ENCODE results near the gene RAB24. TPM values are rescaled to one million over a fixed set of nuclear protein-coding genes. Genes with fewer than 3 reads are reported as not detected.

The RAB24 gene
- polyA plus RNA-seq, 1 donor (not counting 4 experiments of a cell fraction or from before 2014, with no cell fraction given), result 22.4 TPM

DNA sequence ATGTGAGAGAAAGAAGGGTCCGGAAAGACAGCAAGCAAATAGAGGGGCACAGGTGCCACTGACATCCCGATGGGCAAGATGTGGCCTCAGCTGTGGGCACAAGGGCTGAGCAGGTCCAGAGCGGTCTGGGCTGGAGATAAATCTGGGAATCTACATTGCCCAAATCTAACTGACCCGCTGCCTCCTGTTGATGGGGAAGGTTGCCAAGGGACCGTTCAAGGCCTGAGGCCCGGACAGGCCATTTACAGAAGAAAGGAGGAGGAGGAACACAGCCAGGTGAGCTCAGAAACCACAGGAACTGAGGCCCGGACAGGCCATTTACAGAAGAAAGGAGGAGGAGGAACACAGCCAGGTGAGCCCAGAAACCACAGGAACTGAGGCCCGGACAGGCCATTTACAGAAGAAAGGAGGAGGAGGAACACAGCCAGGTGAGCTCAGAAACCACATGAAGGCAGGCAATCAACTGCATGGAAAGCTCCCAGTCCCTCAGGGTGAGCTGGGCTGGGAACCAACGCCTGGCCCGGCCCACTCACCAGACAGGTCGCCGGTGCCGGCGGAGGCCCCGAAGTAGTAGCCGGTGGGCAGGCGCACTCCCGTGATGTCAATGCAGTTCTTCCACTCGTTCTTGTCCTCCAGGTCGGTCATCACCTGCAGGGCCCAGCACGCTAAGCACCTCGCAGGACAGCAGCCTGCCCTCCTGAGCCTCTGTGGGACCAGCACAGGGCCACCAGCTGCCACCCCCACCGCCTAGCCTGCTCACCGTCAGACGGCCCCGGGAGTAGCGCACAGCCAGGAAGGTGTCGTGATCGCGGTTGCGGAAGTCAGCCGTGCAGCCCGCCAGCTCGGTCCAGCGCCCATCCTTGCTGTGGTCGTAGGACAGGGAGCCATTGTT lies 33.3 kb upstream of the RAB24 start:
- peaks cover 4% of the 10 kb centered on the region for H4K20me1 ChIP-seq (ENCODE audit: control insufficient read depth, extremely low read depth, insufficient read depth, low read length)
- H3K9me3 ChIP-seq (ENCODE audit: control insufficient read depth, low read depth, low read length), result no peaks in the 10 kb centered on the region
- TF ChIP-seq, protein P1, sequence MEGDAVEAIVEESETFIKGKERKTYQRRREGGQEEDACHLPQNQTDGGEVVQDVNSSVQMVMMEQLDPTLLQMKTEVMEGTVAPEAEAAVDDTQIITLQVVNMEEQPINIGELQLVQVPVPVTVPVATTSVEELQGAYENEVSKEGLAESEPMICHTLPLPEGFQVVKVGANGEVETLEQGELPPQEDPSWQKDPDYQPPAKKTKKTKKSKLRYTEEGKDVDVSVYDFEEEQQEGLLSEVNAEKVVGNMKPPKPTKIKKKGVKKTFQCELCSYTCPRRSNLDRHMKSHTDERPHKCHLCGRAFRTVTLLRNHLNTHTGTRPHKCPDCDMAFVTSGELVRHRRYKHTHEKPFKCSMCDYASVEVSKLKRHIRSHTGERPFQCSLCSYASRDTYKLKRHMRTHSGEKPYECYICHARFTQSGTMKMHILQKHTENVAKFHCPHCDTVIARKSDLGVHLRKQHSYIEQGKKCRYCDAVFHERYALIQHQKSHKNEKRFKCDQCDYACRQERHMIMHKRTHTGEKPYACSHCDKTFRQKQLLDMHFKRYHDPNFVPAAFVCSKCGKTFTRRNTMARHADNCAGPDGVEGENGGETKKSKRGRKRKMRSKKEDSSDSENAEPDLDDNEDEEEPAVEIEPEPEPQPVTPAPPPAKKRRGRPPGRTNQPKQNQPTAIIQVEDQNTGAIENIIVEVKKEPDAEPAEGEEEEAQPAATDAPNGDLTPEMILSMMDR (optimal IDR thresholded peaks at IDR 0.05 in 1 of 3, IDR thresholded peaks at IDR 0.05 in 1 of 3, conservative IDR thresholded peaks at IDR 0.05 in 1 of 3; ENCODE audit: extremely low read depth in 1 of 3, insufficient read depth in 2 of 3, low read length in 3 of 3), result no peak
- TF ChIP-seq EZH2 (IDR thresholded peaks at IDR 0.05; ENCODE audit: low read length), result no peak
- FAIRE-seq (no peak), DNase-seq (ENCODE audit: low read depth, low spot score) (no peak)
- peaks cover 34 to 35% of the 10 kb centered on the region in 2 experiments for H3K36me3 ChIP-seq (ENCODE audit: control insufficient read depth in 2 of 2, extremely low read depth in 1 of 2, insufficient read depth in 2 of 2, low read length in 2 of 2)
- no peak overlapping the region for H3K9ac ChIP-seq (ENCODE audit: control insufficient read depth, extremely low read depth, insufficient read depth, low read length)
- H3K27ac ChIP-seq (ENCODE audit: control insufficient read depth, insufficient read depth, low read length), result no peak overlapping the region
- H2AFZ ChIP-seq (ENCODE audit: control insufficient read depth, low read length), result no peak overlapping the region
- H3K4me2 ChIP-seq (ENCODE audit: control insufficient read depth, extremely low read depth, insufficient read depth, low read depth, low read length), result no peak overlapping the region
- no peaks in the 10 kb centered on the region for H3K27me3 ChIP-seq (ENCODE audit: control insufficient read depth, extremely low read depth, insufficient read depth, low read length)
- dilution Hi-C loops (cut with MboI; ENCODE audit: extremely low pct_ligation_motif_present, low sequenced_read_pairs), result no loop called here
- peaks cover 22% of the 10 kb centered on the region for H3K79me2 ChIP-seq (ENCODE audit: control insufficient read depth, insufficient read depth, low read length)
- no peaks in the 10 kb centered on the region for H3K4me1 ChIP-seq (ENCODE audit: control insufficient read depth, extremely low read depth, insufficient read depth, low read length)
- no peaks in the 10 kb centered on the region for H3K9me1 ChIP-seq (ENCODE audit: control insufficient read depth, extremely low read depth, insufficient read depth, low read length)
- H3K4me3 ChIP-seq (ENCODE audit: control insufficient read depth in 2 of 3, extremely low read depth in 1 of 3, insufficient read depth in 2 of 3, low read depth in 1 of 3, low read length in 3 of 3), result no peak overlapping the region

GRCh38 chr5:177336112-177336511 lies 32.6 kb upstream of the RAB24 start:
- Histone ChIP-seq H3K4me1 (ENCODE audit: control insufficient read depth, extremely low read depth, insufficient read depth, low read length) (no peaks in the 10 kb centered on the region), H3K9me3 (ENCODE audit: control insufficient read depth, low read depth, low read length) (no peaks in the 10 kb centered on the region), H3K79me2 (ENCODE audit: control insufficient read depth, insufficient read depth, low read length) (peaks cover 15% of the 10 kb centered on the region), H3K4me2 (ENCODE audit: control insufficient read depth, extremely low read depth, insufficient read depth, low read depth, low read length) (no peak overlapping the region), H3K9ac (ENCODE audit: control insufficient read depth, extremely low read depth, insufficient read depth, low read length) (no peak overlapping the region), H3K27ac (ENCODE audit: control insufficient read depth, insufficient read depth, low read length) (no peak overlapping the region), H4K20me1 (ENCODE audit: control insufficient read depth, extremely low read depth, insufficient read depth, low read length) (peaks cover 4% of the 10 kb centered on the region), H3K36me3 (ENCODE audit: control insufficient read depth in 2 of 2, extremely low read depth in 1 of 2, insufficient read depth in 2 of 2, low read length in 2 of 2) (peaks cover 39% of the 10 kb centered on the region in 2 experiments), H3K27me3 (ENCODE audit: control insufficient read depth, extremely low read depth, insufficient read depth, low read length) (no peaks in the 10 kb centered on the region), H2AFZ (ENCODE audit: control insufficient read depth, low read length) (no peak overlapping the region), H3K4me3 (ENCODE audit: control insufficient read depth in 2 of 3, extremely low read depth in 1 of 3, insufficient read depth in 2 of 3, low read depth in 1 of 3, low read length in 3 of 3) (no peak overlapping the region), H3K9me1 (ENCODE audit: control insufficient read depth, extremely low read depth, insufficient read depth, low read length) (no peaks in the 10 kb centered on the region)
- no peak for DNase-seq (ENCODE audit: low read depth, low spot score)
- FAIRE-seq, result no peak
- dilution Hi-C loops (cut with MboI; ENCODE audit: extremely low pct_ligation_motif_present, low sequenced_read_pairs), result no loop called here
- TF ChIP-seq, protein P1 (optimal IDR thresholded peaks at IDR 0.05 in 1 of 3, IDR thresholded peaks at IDR 0.05 in 1 of 3, conservative IDR thresholded peaks at IDR 0.05 in 1 of 3; ENCODE audit: extremely low read depth in 1 of 3, insufficient read depth in 2 of 3, low read length in 3 of 3), result peak; percentile 44 to 66 (median 50)
- TF ChIP-seq EZH2 (IDR thresholded peaks at IDR 0.05; ENCODE audit: low read length), result no peak
